HEK293 (cell line): ENCODE measurements around the gene GJA9.

ENCODE experiments used
- IKZF3 ChIP-seq: fragments of 450-650 bp; IDR thresholded peaks from 2 replicates; pipeline ENCODE4 v1.5.0; 2018; ENCODE audit warnings: missing biosample characterization, mild to moderate bottlenecking, missing genetic modification characterization, moderate library complexity
- PRDM1 ChIP-seq: fragments of 450-650 bp; formaldehyde crosslinking; IDR thresholded peaks from 2 replicates; pipeline ENCODE4; 2016; ENCODE audit warnings: missing biosample characterization, missing genetic modification characterization
- SP7 ChIP-seq: fragments of 450-650 bp; formaldehyde crosslinking; IDR thresholded peaks from 2 replicates; pipeline ENCODE4 v1.5.1; 2016; ENCODE audit warnings: missing biosample characterization, missing genetic modification characterization
- ZNF114 ChIP-seq: fragments of 450-650 bp; formaldehyde crosslinking; IDR thresholded peaks from 2 replicates; pipeline ENCODE4 v1.5.0; 2017; ENCODE audit warnings: missing biosample characterization, missing genetic modification characterization
- ZNF121 ChIP-seq: fragments of 450-650 bp; formaldehyde crosslinking; IDR thresholded peaks from 2 replicates; pipeline ENCODE4 v1.5.1; 2016; ENCODE audit warnings: missing biosample characterization, missing genetic modification characterization
- ZNF184 ChIP-seq: fragments of 450-650 bp; IDR thresholded peaks from 2 replicates; pipeline ENCODE4 v1.5.1; 2018; ENCODE audit warnings: missing biosample characterization, mild to moderate bottlenecking, missing genetic modification characterization
- ZNF248 ChIP-seq: fragments of 450-650 bp; formaldehyde crosslinking; IDR thresholded peaks from 2 replicates; pipeline ENCODE4 v1.5.1; 2017; ENCODE audit warnings: missing biosample characterization, missing genetic modification characterization
- ZNF311 ChIP-seq: fragments of 450-650 bp; formaldehyde crosslinking; IDR thresholded peaks from 2 replicates; pipeline ENCODE4 v1.5.1; 2017; ENCODE audit warnings: missing biosample characterization, missing genetic modification characterization, borderline replicate concordance
- ZNF341 ChIP-seq: fragments of 450-650 bp; formaldehyde crosslinking; IDR thresholded peaks from 2 replicates; pipeline ENCODE4; 2016; ENCODE audit warnings: low read depth, missing biosample characterization, missing genetic modification characterization
- ZNF366 ChIP-seq: fragments of 450-650 bp; formaldehyde crosslinking; conservative IDR thresholded peaks from 2 replicates; pipeline ENCODE4 v1.5.1; 2016; ENCODE audit warnings: missing biosample characterization, missing genetic modification characterization
- ZNF404 ChIP-seq: fragments of 450-650 bp; formaldehyde crosslinking; IDR thresholded peaks from 2 replicates; pipeline ENCODE4 v1.5.1; 2017; ENCODE audit warnings: missing biosample characterization, missing genetic modification characterization
- ZNF48 ChIP-seq: fragments of 450-650 bp; formaldehyde crosslinking; IDR thresholded peaks from 2 replicates; pipeline ENCODE4 v1.5.1; 2016; ENCODE audit warnings: missing biosample characterization, missing genetic modification characterization
- ZNF501 ChIP-seq: fragments of 450-650 bp; formaldehyde crosslinking; IDR thresholded peaks from 2 replicates; pipeline ENCODE4 v1.5.1; 2016; ENCODE audit warnings: missing biosample characterization, missing genetic modification characterization
- ZNF521 ChIP-seq: fragments of 450-650 bp; formaldehyde crosslinking; IDR thresholded peaks from 2 replicates; pipeline ENCODE4 v1.5.1; 2017; ENCODE audit warnings: missing biosample characterization, mild to moderate bottlenecking, missing genetic modification characterization
- ZNF529 ChIP-seq: fragments of 450-650 bp; formaldehyde crosslinking; IDR thresholded peaks from 2 replicates; pipeline ENCODE4 v1.5.1; 2017; ENCODE audit warnings: missing genetic modification characterization, missing biosample characterization; ENCODE audit not compliant: insufficient replicate concordance
- ZNF530 ChIP-seq: fragments of 450-650 bp; formaldehyde crosslinking; IDR thresholded peaks from 2 replicates; pipeline ENCODE4 v1.5.1; 2016; ENCODE audit warnings: low read depth, missing biosample characterization, missing genetic modification characterization
- ZNF544 ChIP-seq: fragments of 450-650 bp; formaldehyde crosslinking; IDR thresholded peaks from 2 replicates; pipeline ENCODE4 v1.5.0; 2017; ENCODE audit warnings: missing biosample characterization, missing genetic modification characterization
- ZNF561 ChIP-seq: fragments of 450-650 bp; IDR thresholded peaks from 2 replicates; pipeline ENCODE4 v1.5.1; 2018; ENCODE audit warnings: missing biosample characterization, missing genetic modification characterization, borderline replicate concordance
- ZNF664 ChIP-seq: fragments of 450-650 bp; formaldehyde crosslinking; IDR thresholded peaks from 2 replicates; pipeline ENCODE4 v1.5.1; 2016; ENCODE audit warnings: missing biosample characterization, missing genetic modification characterization
- ZNF747 ChIP-seq: fragments of 450-650 bp; formaldehyde crosslinking; IDR thresholded peaks from 2 replicates; pipeline ENCODE4 v1.5.1; 2016; ENCODE audit warnings: missing biosample characterization, missing genetic modification characterization
- ZNF792 ChIP-seq: fragments of 450-650 bp; formaldehyde crosslinking; IDR thresholded peaks from 2 replicates; pipeline ENCODE4 v1.5.1; 2016; ENCODE audit warnings: missing biosample characterization, missing genetic modification characterization
- TF ChIP-seq, protein P1 (sequence below): fragments of 450-650 bp; formaldehyde crosslinking; IDR thresholded peaks from 2 replicates; pipeline ENCODE4 v1.5.1; 2016; ENCODE audit warnings: missing biosample characterization, missing genetic modification characterization, borderline replicate concordance
- TF ChIP-seq, protein P2 (sequence below): fragments of 450-650 bp; formaldehyde crosslinking; IDR thresholded peaks from 2 replicates; pipeline ENCODE4 v1.5.1; 2016; ENCODE audit warnings: missing biosample characterization, missing genetic modification characterization, borderline replicate concordance
- TF ChIP-seq, protein P3 (sequence below): fragments of 450-650 bp; formaldehyde crosslinking; IDR thresholded peaks from 2 replicates; pipeline ENCODE4 v1.5.1; 2016; ENCODE audit warnings: missing biosample characterization, missing genetic modification characterization
- TF ChIP-seq, protein P4 (sequence below): fragments of 450-650 bp; formaldehyde crosslinking; IDR thresholded peaks from 2 replicates; pipeline ENCODE4 v1.5.1; 2017; ENCODE audit warnings: missing biosample characterization, missing genetic modification characterization
- TF ChIP-seq, protein P5 (sequence below): fragments of 450-650 bp; formaldehyde crosslinking; IDR thresholded peaks from 2 replicates; pipeline ENCODE4 v1.5.1; 2016; ENCODE audit warnings: missing biosample characterization, missing genetic modification characterization
- TF ChIP-seq, protein P6 (sequence below): fragments of 450-650 bp; formaldehyde crosslinking; optimal IDR thresholded peaks from 2 replicates; pipeline ENCODE3; 2016; ENCODE audit warnings: missing biosample characterization, mild to moderate bottlenecking, missing genetic modification characterization
- TF ChIP-seq, protein P7 (sequence below): fragments of 450-650 bp; formaldehyde crosslinking; IDR thresholded peaks from 2 replicates; pipeline ENCODE4 v1.5.1; 2016; ENCODE audit warnings: missing biosample characterization, missing genetic modification characterization

The GJA9 gene

DNA sequence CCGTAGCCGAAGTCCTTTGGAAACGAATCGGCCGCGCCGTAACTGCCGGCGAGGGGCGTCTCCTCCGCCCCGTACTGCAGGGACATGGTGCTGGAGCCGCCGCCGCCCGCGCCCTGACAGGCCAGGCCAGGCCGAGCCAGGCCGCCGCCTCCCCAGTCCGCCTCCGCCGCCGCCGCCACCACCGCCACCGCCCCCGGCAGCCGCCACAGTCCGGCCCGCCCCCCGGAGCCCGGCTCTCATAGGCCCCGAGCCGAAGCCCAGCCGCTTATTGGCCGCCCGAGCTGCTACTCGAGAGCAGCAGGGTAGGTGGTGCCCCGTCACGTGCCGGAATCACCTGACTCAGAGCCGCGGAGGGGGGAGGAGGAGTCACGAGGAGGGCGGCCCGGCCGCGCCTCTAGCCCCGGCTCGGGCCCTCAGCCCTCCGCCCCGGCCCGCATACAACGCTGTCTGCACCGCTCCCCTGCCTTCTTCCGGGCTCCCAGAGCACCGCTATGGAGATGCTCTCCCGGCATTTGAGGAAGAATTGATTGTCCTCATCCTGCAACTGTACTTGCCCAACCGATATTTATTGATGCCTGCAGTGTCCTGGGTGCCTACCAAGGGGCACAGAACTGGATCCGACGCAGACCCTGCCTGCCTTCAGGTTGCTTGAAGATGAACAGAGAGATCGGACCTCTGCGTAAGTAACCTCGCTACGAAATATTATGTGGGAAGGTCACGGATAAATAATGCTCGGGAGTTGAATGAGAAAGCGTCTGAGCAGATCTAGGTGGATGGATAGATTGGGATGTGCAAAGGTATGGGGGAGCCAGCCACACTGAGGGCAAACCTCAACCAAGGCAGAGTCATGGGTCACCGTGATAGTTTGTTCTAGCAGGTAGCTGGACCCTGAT is 21.6 kb downstream of the GJA9 start, which contains the start of gene RRAGC (continued):
- TF ChIP-seq IKZF3 (no peak), SP7 (tag by site-specific recombination) (peak; percentile 68), ZNF114 (tag by site-specific recombination) (no peak), ZNF404 (tag by site-specific recombination) (no peak), ZNF792 (no peak), ZNF184 (tag by site-specific recombination) (no peak), ZNF664 (tag by site-specific recombination) (no peak), ZNF121 (no peak), PRDM1 (tag by site-specific recombination) (no peak), ZNF341 (peak; percentile 94), ZNF48 (no peak), ZNF747 (tag by site-specific recombination) (no peak), ZNF311 (no peak), ZNF529 (no peak), ZNF521 (tag by site-specific recombination) (no peak), ZNF366 (tag by site-specific recombination) (0 out of 2 replicates have a peak, but pooled peaks have one; percentile 41), ZNF530 (tag by site-specific recombination) (no peak), ZNF544 (no peak), ZNF501 (tag by site-specific recombination) (peak; percentile 61; the same call in 1 of the 2 replicates), ZNF248 (tag by site-specific recombination) (no peak), ZNF561 (tag by site-specific recombination) (peak; percentile 74; the same call in 1 of the 2 replicates)
- TF ChIP-seq, protein P1, sequence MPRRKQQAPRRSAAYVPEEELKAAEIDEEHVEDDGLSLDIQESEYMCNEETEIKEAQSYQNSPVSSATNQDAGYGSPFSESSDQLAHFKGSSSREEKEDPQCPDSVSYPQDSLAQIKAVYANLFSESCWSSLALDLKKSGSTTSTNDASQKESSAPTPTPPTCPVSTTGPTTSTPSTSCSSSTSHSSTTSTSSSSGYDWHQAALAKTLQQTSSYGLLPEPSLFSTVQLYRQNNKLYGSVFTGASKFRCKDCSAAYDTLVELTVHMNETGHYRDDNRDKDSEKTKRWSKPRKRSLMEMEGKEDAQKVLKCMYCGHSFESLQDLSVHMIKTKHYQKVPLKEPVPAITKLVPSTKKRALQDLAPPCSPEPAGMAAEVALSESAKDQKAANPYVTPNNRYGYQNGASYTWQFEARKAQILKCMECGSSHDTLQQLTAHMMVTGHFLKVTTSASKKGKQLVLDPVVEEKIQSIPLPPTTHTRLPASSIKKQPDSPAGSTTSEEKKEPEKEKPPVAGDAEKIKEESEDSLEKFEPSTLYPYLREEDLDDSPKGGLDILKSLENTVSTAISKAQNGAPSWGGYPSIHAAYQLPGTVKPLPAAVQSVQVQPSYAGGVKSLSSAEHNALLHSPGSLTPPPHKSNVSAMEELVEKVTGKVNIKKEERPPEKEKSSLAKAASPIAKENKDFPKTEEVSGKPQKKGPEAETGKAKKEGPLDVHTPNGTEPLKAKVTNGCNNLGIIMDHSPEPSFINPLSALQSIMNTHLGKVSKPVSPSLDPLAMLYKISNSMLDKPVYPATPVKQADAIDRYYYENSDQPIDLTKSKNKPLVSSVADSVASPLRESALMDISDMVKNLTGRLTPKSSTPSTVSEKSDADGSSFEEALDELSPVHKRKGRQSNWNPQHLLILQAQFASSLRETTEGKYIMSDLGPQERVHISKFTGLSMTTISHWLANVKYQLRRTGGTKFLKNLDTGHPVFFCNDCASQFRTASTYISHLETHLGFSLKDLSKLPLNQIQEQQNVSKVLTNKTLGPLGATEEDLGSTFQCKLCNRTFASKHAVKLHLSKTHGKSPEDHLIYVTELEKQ (tag by site-specific recombination) = peak; percentile 49; the same call in 1 of the 2 replicates
- TF ChIP-seq, protein P2, sequence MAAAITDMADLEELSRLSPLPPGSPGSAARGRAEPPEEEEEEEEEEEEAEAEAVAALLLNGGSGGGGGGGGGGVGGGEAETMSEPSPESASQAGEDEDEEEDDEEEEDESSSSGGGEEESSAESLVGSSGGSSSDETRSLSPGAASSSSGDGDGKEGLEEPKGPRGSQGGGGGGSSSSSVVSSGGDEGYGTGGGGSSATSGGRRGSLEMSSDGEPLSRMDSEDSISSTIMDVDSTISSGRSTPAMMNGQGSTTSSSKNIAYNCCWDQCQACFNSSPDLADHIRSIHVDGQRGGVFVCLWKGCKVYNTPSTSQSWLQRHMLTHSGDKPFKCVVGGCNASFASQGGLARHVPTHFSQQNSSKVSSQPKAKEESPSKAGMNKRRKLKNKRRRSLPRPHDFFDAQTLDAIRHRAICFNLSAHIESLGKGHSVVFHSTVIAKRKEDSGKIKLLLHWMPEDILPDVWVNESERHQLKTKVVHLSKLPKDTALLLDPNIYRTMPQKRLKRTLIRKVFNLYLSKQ (tag by site-specific recombination) = no peak
- TF ChIP-seq, protein P3, sequence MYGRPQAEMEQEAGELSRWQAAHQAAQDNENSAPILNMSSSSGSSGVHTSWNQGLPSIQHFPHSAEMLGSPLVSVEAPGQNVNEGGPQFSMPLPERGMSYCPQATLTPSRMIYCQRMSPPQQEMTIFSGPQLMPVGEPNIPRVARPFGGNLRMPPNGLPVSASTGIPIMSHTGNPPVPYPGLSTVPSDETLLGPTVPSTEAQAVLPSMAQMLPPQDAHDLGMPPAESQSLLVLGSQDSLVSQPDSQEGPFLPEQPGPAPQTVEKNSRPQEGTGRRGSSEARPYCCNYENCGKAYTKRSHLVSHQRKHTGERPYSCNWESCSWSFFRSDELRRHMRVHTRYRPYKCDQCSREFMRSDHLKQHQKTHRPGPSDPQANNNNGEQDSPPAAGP = peak; percentile 61; the same call in 1 of the 2 replicates
- TF ChIP-seq, protein P4, sequence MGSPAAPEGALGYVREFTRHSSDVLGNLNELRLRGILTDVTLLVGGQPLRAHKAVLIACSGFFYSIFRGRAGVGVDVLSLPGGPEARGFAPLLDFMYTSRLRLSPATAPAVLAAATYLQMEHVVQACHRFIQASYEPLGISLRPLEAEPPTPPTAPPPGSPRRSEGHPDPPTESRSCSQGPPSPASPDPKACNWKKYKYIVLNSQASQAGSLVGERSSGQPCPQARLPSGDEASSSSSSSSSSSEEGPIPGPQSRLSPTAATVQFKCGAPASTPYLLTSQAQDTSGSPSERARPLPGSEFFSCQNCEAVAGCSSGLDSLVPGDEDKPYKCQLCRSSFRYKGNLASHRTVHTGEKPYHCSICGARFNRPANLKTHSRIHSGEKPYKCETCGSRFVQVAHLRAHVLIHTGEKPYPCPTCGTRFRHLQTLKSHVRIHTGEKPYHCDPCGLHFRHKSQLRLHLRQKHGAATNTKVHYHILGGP (tag by site-specific recombination) = no peak
- TF ChIP-seq, protein P5, sequence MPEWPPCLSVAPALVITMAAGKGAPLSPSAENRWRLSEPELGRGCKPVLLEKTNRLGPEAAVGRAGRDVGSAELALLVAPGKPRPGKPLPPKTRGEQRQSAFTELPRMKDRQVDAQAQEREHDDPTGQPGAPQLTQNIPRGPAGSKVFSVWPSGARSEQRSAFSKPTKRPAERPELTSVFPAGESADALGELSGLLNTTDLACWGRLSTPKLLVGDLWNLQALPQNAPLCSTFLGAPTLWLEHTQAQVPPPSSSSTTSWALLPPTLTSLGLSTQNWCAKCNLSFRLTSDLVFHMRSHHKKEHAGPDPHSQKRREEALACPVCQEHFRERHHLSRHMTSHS = no peak
- TF ChIP-seq, protein P6, sequence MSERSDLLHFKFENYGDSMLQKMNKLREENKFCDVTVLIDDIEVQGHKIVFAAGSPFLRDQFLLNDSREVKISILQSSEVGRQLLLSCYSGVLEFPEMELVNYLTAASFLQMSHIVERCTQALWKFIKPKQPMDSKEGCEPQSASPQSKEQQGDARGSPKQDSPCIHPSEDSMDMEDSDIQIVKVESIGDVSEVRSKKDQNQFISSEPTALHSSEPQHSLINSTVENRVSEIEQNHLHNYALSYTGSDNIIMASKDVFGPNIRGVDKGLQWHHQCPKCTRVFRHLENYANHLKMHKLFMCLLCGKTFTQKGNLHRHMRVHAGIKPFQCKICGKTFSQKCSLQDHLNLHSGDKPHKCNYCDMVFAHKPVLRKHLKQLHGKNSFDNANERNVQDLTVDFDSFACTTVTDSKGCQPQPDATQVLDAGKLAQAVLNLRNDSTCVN (tag by site-specific recombination) = peak; percentile 40
- TF ChIP-seq, protein P7, sequence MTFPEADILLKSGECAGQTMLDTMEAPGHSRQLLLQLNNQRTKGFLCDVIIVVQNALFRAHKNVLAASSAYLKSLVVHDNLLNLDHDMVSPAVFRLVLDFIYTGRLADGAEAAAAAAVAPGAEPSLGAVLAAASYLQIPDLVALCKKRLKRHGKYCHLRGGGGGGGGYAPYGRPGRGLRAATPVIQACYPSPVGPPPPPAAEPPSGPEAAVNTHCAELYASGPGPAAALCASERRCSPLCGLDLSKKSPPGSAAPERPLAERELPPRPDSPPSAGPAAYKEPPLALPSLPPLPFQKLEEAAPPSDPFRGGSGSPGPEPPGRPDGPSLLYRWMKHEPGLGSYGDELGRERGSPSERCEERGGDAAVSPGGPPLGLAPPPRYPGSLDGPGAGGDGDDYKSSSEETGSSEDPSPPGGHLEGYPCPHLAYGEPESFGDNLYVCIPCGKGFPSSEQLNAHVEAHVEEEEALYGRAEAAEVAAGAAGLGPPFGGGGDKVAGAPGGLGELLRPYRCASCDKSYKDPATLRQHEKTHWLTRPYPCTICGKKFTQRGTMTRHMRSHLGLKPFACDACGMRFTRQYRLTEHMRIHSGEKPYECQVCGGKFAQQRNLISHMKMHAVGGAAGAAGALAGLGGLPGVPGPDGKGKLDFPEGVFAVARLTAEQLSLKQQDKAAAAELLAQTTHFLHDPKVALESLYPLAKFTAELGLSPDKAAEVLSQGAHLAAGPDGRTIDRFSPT (tag by site-specific recombination) = peak; percentile 61
